IgD-negative memory B cell (primary cell): ENCODE data around the gene ANKRD53. TPM values are rescaled to one million over a fixed set of nuclear protein-coding genes. Genes with fewer than 3 reads are reported as not detected.
"Not testable (repeated sequence)": the region's sequence is repeated elsewhere in the genome, so short reads cannot be mapped to it uniquely, and the experiment has no call there.

Experiments used
- H3K27ac Mint-ChIP-seq, 3 donors: one replicate each; pipeline ENCODE4 v1.8.0; 2020 to 2022; ENCODE audit warnings: mild to moderate bottlenecking in 3 of 3, mixed read lengths in 3 of 3, moderate library complexity in 1 of 3
- H3K27me3 Mint-ChIP-seq: one replicate; pipeline ENCODE4 v1.8.0; 2021; ENCODE audit warnings: mixed read lengths
- H3K36me3 Mint-ChIP-seq: one replicate; pipeline ENCODE4 v1.8.0; 2020; ENCODE audit warnings: mild to moderate bottlenecking, mixed read lengths
- H3K4me1 Mint-ChIP-seq, 3 donors: one replicate each; pipeline ENCODE4 v1.8.0; 2020 to 2022; ENCODE audit warnings: mixed read lengths in 3 of 3, mild to moderate bottlenecking in 1 of 3
- H3K4me3 Mint-ChIP-seq, 4 donors: one replicate each; pipeline ENCODE4 v1.8.0; 2020 to 2022; ENCODE audit warnings: mild to moderate bottlenecking in 4 of 4, mixed read lengths in 4 of 4, moderate library complexity in 3 of 4
- H3K9me3 Mint-ChIP-seq, 3 donors: one replicate each; pipeline ENCODE4 v1.8.0; 2020 to 2021; ENCODE audit warnings: mixed read lengths in 3 of 3, mild to moderate bottlenecking in 1 of 3
- polyA plus RNA-seq: library from polyadenylated mRNA; unstranded; fragments of 300-500 nt; fragmentation: Illumina TruSeq; gene quantifications from one replicate; pipeline ENCODE4 v1.2.3, GENCODE V29; 2021

ANKRD53 gene
- polyA plus RNA-seq, 1 donor from 2014 or later, result not detected

GRCh38 chr2:71019989-71020388, 41.6 kb downstream of the ANKRD53 start:
- peak overlapping the region in 1 of 3 donors; percentile 39 for H3K27ac Mint-ChIP-seq
- not testable (repeated sequence) for H3K9me3 Mint-ChIP-seq, H3K4me3 Mint-ChIP-seq, H3K27me3 Mint-ChIP-seq, H3K4me1 Mint-ChIP-seq, H3K36me3 Mint-ChIP-seq

DNA sequence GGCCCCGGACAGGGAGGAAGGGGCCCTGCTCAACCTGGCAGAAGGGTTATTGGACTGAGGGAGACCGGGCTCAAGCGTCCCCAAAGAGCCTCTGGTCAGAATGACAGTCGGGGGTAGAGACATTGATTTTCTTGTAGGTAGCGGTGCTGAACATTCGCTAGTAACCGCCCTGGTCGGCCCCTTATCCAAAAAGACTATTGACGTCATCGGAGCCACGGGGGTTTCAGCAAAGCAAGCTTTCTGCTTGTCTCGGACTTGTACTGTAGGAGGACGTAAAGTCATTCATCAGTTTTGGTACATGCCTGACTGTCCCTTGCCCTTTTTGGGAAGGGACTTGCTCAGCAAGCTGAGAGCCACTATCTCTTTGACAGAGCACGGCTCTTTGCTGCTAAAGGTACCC, 43.0 kb downstream of the ANKRD53 start:
- not testable (repeated sequence) for H3K9me3 Mint-ChIP-seq, H3K4me1 Mint-ChIP-seq, H3K27ac Mint-ChIP-seq, H3K36me3 Mint-ChIP-seq, H3K27me3 Mint-ChIP-seq, H3K4me3 Mint-ChIP-seq

DNA sequence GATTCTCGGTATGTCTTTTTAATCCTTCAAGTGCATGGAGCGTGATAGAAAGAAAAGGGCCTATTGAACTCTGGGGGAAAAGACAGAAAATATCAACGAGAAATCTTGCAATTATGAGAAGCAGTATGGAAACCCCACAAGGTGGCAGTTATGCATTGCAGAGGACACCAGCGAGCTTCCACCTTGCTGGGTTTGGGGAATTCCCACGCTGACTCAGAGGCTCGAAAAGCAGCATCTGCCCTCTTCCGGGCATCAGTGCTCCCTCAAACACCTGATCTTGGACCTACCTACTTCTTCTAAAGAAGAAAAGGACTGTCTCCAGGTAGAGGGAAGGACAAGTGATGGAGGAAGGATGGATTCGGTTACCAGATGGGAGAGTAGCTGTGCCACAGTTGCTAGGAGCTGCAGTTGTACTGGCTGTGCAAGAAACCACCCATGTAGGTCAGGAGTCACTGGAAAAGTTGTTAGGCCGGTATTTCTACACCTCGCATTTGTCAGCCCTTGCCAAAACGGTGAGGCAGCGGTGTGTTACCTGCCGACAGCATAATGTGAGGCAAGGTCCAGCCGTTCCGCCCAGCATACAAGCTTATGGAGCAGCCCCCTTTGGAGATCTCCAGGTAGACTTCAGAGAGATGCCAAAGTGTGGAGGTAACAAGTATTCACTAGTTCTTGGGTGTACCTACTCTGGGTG, 45.3 kb downstream of the ANKRD53 start:
- H3K9me3 Mint-ChIP-seq, H3K36me3 Mint-ChIP-seq, H3K4me3 Mint-ChIP-seq, H3K27me3 Mint-ChIP-seq, H3K4me1 Mint-ChIP-seq, H3K27ac Mint-ChIP-seq: not testable (repeated sequence)

Other genes starting within 250 kb of the ANKRD53 start
- gene ADD2, start 210.4 kb upstream of the ANKRD53 start, polyA plus RNA-seq, result 17.3 TPM
- gene FIGLA, start 188.0 kb upstream of the ANKRD53 start, polyA plus RNA-seq, result not detected
- gene CLEC4F, start 158.0 kb upstream of the ANKRD53 start, polyA plus RNA-seq, result not detected
- not detected for gene CD207, start 142.8 kb upstream of the ANKRD53 start, polyA plus RNA-seq
- gene VAX2, start 78.1 kb upstream of the ANKRD53 start, polyA plus RNA-seq, result not detected
- gene ATP6V1B1, start 42.7 kb upstream of the ANKRD53 start, polyA plus RNA-seq, result not detected
- 24.9 TPM for gene TEX261, start 16.2 kb downstream of the ANKRD53 start, polyA plus RNA-seq
- gene NAGK, start 90.0 kb downstream of the ANKRD53 start, polyA plus RNA-seq, result 121 TPM
- 25.9 TPM for gene MCEE, start 151.6 kb downstream of the ANKRD53 start, polyA plus RNA-seq
- gene MPHOSPH10, start 152.0 kb downstream of the ANKRD53 start, polyA plus RNA-seq, result 25.2 TPM
- gene PAIP2B, start 248.5 kb downstream of the ANKRD53 start, polyA plus RNA-seq, result 3.1 TPM